ENCODE data around the gene TMPO.
"Not testable (repeated sequence)": the region's sequence is repeated elsewhere in the genome, so short reads cannot be mapped to it uniquely, and the experiment has no call there.

The TMPO gene

GRCh38 chr12:98579347-98579746 lies 64.0 kb downstream of the TMPO start:
- DNase-seq, result no peak

- no peak for DNase-seq
Measured at GRCh38 chr12:98579835-98580234, 64.4 kb downstream of the TMPO start.

- no peak for DNase-seq
Measured at GRCh38 chr12:98580695-98581094, 65.3 kb downstream of the TMPO start.

- DNase-seq, result no peak
Measured at GRCh38 chr12:98581101-98581500, 65.7 kb downstream of the TMPO start.

- no peak for DNase-seq
Measured at GRCh38 chr12:98582093-98582492, 66.7 kb downstream of the TMPO start.

- no peak for DNase-seq
Measured at GRCh38 chr12:98587084-98587483, 71.7 kb downstream of the TMPO start.

GRCh38 chr12:98591209-98591608 lies 75.8 kb downstream of the TMPO start:
- no peak for DNase-seq

GRCh38 chr12:98592825-98593322 lies 77.5 kb downstream of the TMPO start:
- DNase-seq, result no peak

GRCh38 chr12:98593351-98594049 lies 78.1 kb downstream of the TMPO start, which contains the start of gene SLC25A3:
SLC25A3 (plus strand) TSS chr12:98593686; CDS start chr12:98593979, 293 bp downstream.
- DNase-seq, result peak; percentile 63

- no peak for DNase-seq
Measured at GRCh38 chr12:98594050-98594835, 78.9 kb downstream of the TMPO start.

- no peak for DNase-seq
Measured at GRCh38 chr12:98595243-98595988, 80.0 kb downstream of the TMPO start.

GRCh38 chr12:98597313-98597712 lies 81.9 kb downstream of the TMPO start:
- not testable (repeated sequence) for DNase-seq

Data from GOT3 (cell line).